ENCODE measurements around the gene SRPRB. TPM values are rescaled to one million over a fixed set of nuclear protein-coding genes. Genes with fewer than 3 reads are reported as not detected.

SRPRB gene
- total and polyA plus RNA-seq, 2 donors (not counting 3 experiments of a cell fraction or from before 2014, with no cell fraction given), result 22.7 to 69.2 TPM

DNA sequence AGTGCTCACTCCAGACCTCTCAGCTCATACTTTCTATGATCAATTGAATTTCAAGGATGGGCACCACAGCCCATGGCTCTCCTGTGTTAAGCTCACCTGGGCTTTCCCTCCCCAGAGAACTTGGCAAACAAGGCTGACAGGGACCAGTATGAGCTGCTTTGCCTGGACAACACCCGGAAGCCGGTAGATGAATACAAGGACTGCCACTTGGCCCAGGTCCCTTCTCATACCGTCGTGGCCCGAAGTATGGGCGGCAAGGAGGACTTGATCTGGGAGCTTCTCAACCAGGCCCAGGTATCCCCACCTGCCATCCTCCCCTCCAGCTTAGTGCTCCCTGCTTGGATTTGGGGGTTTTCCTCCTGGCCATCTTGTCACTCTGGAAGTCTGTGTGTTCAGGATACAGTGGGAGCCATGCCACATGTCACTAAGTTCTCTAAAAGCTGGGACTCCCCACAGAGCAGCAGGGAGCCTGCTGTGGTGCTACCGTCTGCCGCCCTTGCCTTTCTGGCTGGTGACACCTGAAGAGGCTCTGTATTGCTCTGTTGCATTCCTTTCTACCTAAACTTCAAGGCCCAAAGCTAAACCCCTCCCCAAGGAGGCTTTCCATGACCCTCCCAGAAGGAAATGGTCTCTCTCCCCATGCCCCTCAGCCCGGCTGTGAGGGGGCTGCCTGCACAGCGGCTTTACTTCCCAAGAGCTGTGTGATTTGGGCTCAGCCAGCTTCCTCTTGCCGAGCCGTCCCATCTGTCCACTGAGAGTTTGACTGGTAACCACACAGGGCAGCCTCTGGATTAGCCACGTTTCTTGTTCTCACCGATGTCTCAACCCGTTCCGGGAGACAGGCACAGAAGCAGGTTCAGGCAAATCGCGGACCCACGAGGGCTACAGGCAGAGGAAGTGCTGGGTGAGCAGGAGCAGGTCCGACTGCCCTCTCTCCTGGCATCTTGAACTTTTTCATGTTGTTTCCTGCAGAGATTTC, 48.6 kb upstream of the SRPRB start:
- no peak overlapping the region for H3K9ac ChIP-seq (replicated peaks; ENCODE audit: extremely low read depth, insufficient read depth, low read length)
- ChIA-PET CTCF (no interaction called here), POLR2A (no interaction called here)
- TF ChIP-seq, protein P1, sequence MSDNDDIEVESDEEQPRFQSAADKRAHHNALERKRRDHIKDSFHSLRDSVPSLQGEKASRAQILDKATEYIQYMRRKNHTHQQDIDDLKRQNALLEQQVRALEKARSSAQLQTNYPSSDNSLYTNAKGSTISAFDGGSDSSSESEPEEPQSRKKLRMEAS (IDR thresholded peaks at IDR 0.05; ENCODE audit: insufficient read depth, insufficient read length), result no peak
- TF ChIP-seq FOS (IDR thresholded peaks at IDR 0.05; ENCODE audit: borderline replicate concordance, insufficient read depth, low read length) (no peak), POLR2A (IDR thresholded peaks at IDR 0.05; ENCODE audit: low read depth, low read length) (no peak)
- TF ChIP-seq, protein P2, sequence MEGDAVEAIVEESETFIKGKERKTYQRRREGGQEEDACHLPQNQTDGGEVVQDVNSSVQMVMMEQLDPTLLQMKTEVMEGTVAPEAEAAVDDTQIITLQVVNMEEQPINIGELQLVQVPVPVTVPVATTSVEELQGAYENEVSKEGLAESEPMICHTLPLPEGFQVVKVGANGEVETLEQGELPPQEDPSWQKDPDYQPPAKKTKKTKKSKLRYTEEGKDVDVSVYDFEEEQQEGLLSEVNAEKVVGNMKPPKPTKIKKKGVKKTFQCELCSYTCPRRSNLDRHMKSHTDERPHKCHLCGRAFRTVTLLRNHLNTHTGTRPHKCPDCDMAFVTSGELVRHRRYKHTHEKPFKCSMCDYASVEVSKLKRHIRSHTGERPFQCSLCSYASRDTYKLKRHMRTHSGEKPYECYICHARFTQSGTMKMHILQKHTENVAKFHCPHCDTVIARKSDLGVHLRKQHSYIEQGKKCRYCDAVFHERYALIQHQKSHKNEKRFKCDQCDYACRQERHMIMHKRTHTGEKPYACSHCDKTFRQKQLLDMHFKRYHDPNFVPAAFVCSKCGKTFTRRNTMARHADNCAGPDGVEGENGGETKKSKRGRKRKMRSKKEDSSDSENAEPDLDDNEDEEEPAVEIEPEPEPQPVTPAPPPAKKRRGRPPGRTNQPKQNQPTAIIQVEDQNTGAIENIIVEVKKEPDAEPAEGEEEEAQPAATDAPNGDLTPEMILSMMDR (IDR thresholded peaks at IDR 0.05; ENCODE audit: extremely low read depth in 1 of 2, insufficient read depth in 1 of 2, low read depth in 1 of 2, low read length in 2 of 2), result no peak
- H3K9me1 ChIP-seq (replicated peaks; ENCODE audit: control insufficient read depth, extremely low read depth, insufficient read depth, low read length), result no peaks in the 10 kb centered on the region
- no peak overlapping the region for H2AFZ ChIP-seq (ENCODE audit: low read depth, low read length)
- H3K9me3 ChIP-seq (replicated peaks; ENCODE audit: control insufficient read depth, insufficient read depth, low read length), result no peaks in the 10 kb centered on the region
- H3K36me3 ChIP-seq (ENCODE audit: control insufficient read depth in 2 of 2, extremely low read depth in 1 of 2, insufficient read depth in 2 of 2, low read length in 2 of 2), result no peaks in the 10 kb centered on the region
- H4K20me1 ChIP-seq (replicated peaks; ENCODE audit: control insufficient read depth, extremely low read depth, insufficient read depth, low read length), result no peaks in the 10 kb centered on the region
- no peak for DNase-seq (ENCODE audit: low read depth, low spot score)
- FAIRE-seq, result no peak
- H3K4me1 ChIP-seq (ENCODE audit: control insufficient read depth, extremely low read depth, insufficient read depth, low read length), result no peaks in the 10 kb centered on the region
- H3K79me2 ChIP-seq (ENCODE audit: control insufficient read depth, insufficient read depth, low read length), result no peaks in the 10 kb centered on the region
- H3K27ac ChIP-seq (ENCODE audit: insufficient read depth, low read depth, low read length), result no peak overlapping the region
- intact Hi-C loops (cut with micrococcal nuclease), result no loop called here
- dilution Hi-C loops (cut with MboI; ENCODE audit: extremely low pct_ligation_motif_present, low sequenced_read_pairs), result no loop called here
- no peak overlapping the region for H3K4me2 ChIP-seq (ENCODE audit: insufficient read depth, low read length)
- no peak overlapping the region for H3K4me3 ChIP-seq (replicated peaks in 1 of 3; ENCODE audit: insufficient read depth in 1 of 3, low read depth in 1 of 3, low read length in 3 of 3)
- no TSS peak for BruUV-seq (replicated peaks)
- H3K27me3 ChIP-seq (ENCODE audit: control insufficient read depth in 2 of 2, insufficient read depth in 2 of 2, low read length in 2 of 2), result peaks cover 0 to 3% of the 10 kb centered on the region in 2 experiments
